Panc1 (cell line): Measurements from ENCODE around the gene ARHGEF17.

Experiments used
- POLR2AphosphoS5 ChIP-seq: IDR thresholded peaks from 2 replicates; pipeline ENCODE4 v1.6.1; 2012; ENCODE audit warnings: mild to moderate bottlenecking, low read depth, low read length, moderate library complexity
- SIN3A ChIP-seq: IDR thresholded peaks from 2 replicates; pipeline ENCODE4 v1.6.1; 2012; ENCODE audit warnings: low read depth, mild to moderate bottlenecking, low read length, moderate library complexity, borderline replicate concordance; ENCODE audit not compliant: insufficient read depth
- TCF7L2 ChIP-seq: IDR thresholded peaks from 2 replicates; pipeline ENCODE4 v1.6.1; 2011; ENCODE audit warnings: mild to moderate bottlenecking, low read depth, low read length, inconsistent platforms
- TF ChIP-seq, protein P1 (sequence below): fragments of 450-650 bp; IDR thresholded peaks from 2 replicates; pipeline ENCODE4 v1.5.1; 2017; ENCODE audit warnings: mild to moderate bottlenecking
- TF ChIP-seq, protein P2 (sequence below), 2 experiments: IDR thresholded peaks; 2 replicates each; pipeline ENCODE4 v1.6.1; 2011 to 2012; ENCODE audit warnings: low read depth in 2 of 2, control low read depth in 1 of 2, low read length in 1 of 2, mild to moderate bottlenecking in 1 of 2, moderate library complexity in 1 of 2; ENCODE audit not compliant: insufficient read depth in 1 of 2

- TF ChIP-seq, protein P1, sequence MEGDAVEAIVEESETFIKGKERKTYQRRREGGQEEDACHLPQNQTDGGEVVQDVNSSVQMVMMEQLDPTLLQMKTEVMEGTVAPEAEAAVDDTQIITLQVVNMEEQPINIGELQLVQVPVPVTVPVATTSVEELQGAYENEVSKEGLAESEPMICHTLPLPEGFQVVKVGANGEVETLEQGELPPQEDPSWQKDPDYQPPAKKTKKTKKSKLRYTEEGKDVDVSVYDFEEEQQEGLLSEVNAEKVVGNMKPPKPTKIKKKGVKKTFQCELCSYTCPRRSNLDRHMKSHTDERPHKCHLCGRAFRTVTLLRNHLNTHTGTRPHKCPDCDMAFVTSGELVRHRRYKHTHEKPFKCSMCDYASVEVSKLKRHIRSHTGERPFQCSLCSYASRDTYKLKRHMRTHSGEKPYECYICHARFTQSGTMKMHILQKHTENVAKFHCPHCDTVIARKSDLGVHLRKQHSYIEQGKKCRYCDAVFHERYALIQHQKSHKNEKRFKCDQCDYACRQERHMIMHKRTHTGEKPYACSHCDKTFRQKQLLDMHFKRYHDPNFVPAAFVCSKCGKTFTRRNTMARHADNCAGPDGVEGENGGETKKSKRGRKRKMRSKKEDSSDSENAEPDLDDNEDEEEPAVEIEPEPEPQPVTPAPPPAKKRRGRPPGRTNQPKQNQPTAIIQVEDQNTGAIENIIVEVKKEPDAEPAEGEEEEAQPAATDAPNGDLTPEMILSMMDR, result no peak
- no peak for TF ChIP-seq POLR2AphosphoS5
- TF ChIP-seq, protein P2, sequence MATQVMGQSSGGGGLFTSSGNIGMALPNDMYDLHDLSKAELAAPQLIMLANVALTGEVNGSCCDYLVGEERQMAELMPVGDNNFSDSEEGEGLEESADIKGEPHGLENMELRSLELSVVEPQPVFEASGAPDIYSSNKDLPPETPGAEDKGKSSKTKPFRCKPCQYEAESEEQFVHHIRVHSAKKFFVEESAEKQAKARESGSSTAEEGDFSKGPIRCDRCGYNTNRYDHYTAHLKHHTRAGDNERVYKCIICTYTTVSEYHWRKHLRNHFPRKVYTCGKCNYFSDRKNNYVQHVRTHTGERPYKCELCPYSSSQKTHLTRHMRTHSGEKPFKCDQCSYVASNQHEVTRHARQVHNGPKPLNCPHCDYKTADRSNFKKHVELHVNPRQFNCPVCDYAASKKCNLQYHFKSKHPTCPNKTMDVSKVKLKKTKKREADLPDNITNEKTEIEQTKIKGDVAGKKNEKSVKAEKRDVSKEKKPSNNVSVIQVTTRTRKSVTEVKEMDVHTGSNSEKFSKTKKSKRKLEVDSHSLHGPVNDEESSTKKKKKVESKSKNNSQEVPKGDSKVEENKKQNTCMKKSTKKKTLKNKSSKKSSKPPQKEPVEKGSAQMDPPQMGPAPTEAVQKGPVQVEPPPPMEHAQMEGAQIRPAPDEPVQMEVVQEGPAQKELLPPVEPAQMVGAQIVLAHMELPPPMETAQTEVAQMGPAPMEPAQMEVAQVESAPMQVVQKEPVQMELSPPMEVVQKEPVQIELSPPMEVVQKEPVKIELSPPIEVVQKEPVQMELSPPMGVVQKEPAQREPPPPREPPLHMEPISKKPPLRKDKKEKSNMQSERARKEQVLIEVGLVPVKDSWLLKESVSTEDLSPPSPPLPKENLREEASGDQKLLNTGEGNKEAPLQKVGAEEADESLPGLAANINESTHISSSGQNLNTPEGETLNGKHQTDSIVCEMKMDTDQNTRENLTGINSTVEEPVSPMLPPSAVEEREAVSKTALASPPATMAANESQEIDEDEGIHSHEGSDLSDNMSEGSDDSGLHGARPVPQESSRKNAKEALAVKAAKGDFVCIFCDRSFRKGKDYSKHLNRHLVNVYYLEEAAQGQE (IDR thresholded peaks at IDR 0.05; ENCODE audit: insufficient read depth in 1 of 2, low read depth in 2 of 2, low read length in 1 of 2), result no peak
- TF ChIP-seq TCF7L2, result no peak
- TF ChIP-seq SIN3A, result no peak
Measured at GRCh38 chr11:73376803-73377629, 68.9 kb downstream of the ARHGEF17 start.
